GM12875 (cell line): ENCODE measurements around the gene GPR37.
A peak's percentile ranks its signal among the peaks of the same experiment; 100 is the strongest.

ENCODE experiments used
- H3K4me3 ChIP-seq: one replicate; pipeline ENCODE4 v1.5.1; 2011; ENCODE audit warnings: low read depth, low read length, control low read depth
- TF ChIP-seq, protein P1 (sequence below): IDR thresholded peaks from 2 replicates; pipeline ENCODE4 v1.5.1; 2011; ENCODE audit warnings: low read depth, mild to moderate bottlenecking, control low read depth, inconsistent platforms, low read length, moderate library complexity, borderline replicate concordance; ENCODE audit not compliant: insufficient read depth

The GPR37 gene

GRCh38 chr7:124790645-124791044 lies 25.1 kb upstream of the GPR37 start:
- TF ChIP-seq, protein P1, sequence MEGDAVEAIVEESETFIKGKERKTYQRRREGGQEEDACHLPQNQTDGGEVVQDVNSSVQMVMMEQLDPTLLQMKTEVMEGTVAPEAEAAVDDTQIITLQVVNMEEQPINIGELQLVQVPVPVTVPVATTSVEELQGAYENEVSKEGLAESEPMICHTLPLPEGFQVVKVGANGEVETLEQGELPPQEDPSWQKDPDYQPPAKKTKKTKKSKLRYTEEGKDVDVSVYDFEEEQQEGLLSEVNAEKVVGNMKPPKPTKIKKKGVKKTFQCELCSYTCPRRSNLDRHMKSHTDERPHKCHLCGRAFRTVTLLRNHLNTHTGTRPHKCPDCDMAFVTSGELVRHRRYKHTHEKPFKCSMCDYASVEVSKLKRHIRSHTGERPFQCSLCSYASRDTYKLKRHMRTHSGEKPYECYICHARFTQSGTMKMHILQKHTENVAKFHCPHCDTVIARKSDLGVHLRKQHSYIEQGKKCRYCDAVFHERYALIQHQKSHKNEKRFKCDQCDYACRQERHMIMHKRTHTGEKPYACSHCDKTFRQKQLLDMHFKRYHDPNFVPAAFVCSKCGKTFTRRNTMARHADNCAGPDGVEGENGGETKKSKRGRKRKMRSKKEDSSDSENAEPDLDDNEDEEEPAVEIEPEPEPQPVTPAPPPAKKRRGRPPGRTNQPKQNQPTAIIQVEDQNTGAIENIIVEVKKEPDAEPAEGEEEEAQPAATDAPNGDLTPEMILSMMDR: no peak

GRCh38 chr7:124785994-124786393 lies 20.4 kb upstream of the GPR37 start:
- no peak overlapping the region for H3K4me3 ChIP-seq
- TF ChIP-seq, protein P1: no peak

More at GRCh38 chr7:124790645-124791044, 25.1 kb upstream of the GPR37 start:
- no peak overlapping the region for H3K4me3 ChIP-seq

- TF ChIP-seq, protein P1: peak; percentile 63; the same call in 1 of the 2 replicates
These were observed 19.6 kb upstream of the GPR37 start for GRCh38 chr7:124784879-124785818.

GRCh38 chr7:124783271-124783670 lies 17.7 kb upstream of the GPR37 start:
- TF ChIP-seq, protein P1: no peak
- H3K4me3 ChIP-seq: no peak overlapping the region

More at GRCh38 chr7:124784879-124785818, 19.6 kb upstream of the GPR37 start:
- H3K4me3 ChIP-seq: no peak overlapping the region

GRCh38 chr7:124781907-124782734 lies 16.5 kb upstream of the GPR37 start:
- no peak overlapping the region for H3K4me3 ChIP-seq
- TF ChIP-seq, protein P1: no peak

DNA sequence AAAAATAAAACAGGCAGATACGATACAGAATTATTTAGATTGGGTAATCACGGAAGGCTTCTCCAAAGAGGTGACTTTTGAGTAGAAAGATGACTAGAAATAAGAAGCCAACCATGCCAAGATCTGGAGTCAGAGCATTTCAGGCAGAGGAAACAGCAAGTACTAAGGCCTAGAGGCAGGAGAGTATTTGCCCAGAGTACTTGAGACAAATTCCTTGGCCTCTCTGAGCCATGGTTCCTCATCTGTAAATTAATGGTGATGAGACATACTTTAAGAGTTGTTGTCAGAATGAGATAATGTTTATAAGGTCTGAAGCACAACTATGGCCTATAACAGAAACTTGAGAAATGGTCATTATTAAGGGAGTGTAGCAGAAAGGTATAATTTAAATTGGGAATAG lies 15.8 kb upstream of the GPR37 start:
- H3K4me3 ChIP-seq: no peak overlapping the region
- TF ChIP-seq, protein P1: no peak
